Anterior cingulate cortex (tissue), 58 donors: ENCODE measurements around the gene FAM9B.
A peak's percentile ranks its signal among the peaks of the same experiment; 100 is the strongest.
"Not testable (repeated sequence)": the region's sequence is repeated elsewhere in the genome, so short reads cannot be mapped to it uniquely, and the experiment has no call there.

Experiments used
- DNase-seq, 58 donors: peaks; one replicate each; lab custom pipeline; 2025; lab: John Stamatoyannopoulos, UW

FAM9B gene

DNA sequence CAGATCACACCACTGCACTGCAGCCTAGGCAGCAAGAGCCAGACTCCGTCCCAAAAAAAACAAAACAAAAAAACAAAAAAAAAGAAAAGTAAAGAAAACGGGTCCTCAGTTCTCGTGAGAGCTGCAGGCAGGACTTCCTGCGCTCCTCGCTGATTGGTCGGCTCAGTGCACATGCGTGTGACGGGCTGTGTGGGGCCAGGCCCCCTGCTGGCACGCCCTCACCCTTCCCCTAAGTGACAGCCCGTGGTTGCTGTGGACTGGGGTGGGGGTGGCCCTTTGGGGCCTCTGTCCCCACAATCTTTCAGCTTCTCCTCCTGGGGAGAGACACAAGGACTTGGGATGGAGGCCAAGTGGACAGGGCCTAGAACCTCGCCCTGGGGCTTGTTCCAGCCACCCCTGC lies at the start of gene FAM9B:
FAM9B (minus strand) TSS at position 139 of the 400 bp plus-strand sequence. CDS start 1,141 bp downstream, outside the sequence.
- no peak for DNase-seq

DNA sequence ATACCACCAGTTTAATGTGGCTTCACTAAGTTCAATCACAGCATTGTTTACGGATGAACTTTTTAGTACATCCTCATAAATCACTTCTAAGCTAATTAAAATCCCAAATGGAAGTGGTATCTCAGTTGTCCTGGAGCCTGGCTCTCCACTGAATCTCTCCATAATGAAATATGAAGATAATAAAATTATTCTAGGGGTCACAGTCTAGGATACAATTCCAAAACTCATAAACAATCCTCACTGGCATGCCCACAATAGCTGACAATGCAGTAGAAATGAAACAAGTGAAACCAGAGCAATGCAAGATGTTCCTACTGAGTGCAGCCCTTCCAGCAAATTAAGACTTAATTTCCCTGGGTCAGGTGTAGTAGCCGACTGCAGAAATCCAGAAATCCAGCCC lies 47.3 kb upstream of the FAM9B start:
- DNase-seq, result no peak

DNA sequence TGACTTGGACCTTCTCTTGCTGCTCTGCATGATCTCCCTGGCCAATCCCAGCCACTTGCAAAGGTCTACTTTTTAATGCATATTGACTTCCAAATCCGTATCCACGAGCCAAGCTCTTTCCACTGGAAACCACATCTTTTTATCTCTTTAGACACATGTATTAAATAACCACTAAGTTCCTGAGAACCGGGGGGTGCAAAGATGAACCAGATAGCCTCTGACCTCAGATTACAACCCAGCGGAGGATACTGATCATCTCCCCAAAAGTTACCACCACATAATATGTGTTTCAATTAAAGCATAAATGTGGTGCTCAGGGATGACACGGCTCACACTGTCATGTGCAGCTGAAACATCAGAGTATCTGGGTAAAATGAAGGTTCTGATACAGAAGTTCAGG lies 40.4 kb upstream of the FAM9B start:
- no peak for DNase-seq

DNA sequence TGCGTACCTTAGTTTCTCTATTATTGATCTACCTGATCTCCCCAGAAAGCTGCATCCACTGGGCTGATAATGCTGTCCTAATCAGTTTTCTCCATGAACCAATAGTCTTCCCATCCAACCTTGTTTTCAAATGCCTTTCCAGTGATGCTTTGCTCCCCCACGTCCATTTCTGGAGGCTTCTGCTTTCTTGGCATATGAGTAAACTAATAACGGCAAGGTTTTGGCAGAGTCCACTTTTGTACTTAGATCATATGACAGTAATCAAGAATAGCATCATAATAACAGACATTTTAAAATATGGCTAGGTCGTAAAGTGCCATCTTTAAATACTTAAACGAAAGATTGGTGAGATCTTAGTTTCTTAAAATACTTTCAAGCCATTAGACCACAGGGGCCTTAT lies 38.4 kb upstream of the FAM9B start:
- DNase-seq, result no peak

DNA sequence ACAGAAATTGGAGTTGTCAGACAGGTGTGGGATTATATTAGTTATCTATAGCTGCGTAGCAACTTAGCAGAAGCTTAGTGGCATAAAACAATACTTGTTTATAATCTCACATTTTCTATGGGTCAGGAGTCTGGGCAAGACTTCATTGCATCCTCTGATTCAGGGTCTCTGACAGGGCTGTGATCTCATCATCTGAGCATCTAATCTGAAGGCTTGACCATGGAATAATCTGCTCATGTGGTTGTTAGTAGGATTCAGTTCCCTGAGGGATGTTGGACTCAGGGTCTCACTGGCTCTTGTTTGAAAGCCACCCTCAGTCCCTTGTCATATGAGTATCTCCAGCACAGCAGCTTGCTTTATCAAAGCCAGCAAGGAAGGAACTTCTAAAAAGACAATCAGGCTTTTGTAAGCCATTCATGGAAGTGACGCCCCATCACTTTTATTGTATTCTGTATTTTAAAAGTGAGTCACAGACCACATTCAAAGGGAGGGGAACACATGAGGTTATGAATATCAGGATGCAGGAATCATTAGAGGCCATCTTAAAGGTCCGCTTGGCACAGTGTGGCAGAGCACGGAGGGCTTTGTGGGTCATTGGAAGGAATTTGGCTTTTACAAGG lies 37.2 kb upstream of the FAM9B start:
- DNase-seq, result no peak

DNA sequence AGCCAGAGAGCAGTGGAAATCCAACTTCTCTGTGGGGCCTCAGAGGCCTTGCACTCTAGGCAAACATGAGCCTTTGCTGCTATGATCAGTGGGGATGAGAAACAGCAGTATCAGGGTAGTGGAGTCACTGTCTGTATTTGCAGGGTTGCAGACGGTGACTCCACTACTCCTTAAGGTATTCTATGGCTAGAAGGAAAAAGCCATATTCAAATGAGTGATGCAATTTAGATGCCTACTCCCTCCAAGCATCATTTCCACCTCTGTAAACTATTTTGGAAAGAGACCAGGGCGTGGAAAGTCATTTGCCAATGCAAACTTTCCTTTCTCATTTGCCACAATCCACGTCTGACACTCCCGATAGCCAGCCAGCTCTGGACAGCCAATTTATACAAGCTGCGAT lies 35.6 kb upstream of the FAM9B start:
- no peak for DNase-seq

DNA sequence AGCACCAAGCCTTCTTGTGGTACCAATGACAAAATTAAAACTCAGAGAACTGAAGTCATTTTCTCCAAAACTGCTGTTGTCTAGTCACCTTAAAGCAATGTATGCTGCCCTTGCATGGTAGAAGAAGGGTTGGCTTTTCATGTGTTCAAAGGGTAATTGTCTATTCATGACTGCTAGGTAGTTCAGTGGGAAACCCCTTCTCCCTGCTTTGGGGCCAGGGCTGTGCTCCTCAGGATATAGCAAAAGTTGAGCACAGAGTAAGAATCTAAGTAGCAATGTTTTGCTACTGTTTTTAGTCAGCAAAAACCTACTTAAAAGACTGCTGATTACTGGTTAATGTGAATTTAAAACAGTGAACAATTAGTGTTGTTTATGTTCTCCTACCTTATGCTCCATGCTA lies 30.8 kb upstream of the FAM9B start:
- DNase-seq, result no peak

DNA sequence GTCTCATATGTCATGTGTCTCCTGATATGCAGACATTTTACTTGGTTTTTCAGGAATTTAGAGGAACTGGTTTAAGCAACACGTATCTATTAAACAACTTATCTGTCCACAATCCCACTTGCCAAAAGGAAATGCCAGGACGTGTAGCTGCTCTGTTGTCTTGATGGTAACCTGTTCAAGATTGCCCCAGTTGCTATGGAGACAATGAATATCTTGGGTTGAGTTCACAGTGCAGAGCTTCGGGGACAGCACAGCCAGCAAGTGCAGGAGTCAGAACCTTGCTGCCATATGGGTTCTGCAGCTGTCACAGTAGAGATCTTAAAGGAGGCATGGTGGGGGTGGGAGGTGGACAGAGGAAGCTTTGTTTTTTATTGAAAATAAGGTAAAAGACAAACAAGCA lies 28.7 kb upstream of the FAM9B start:
- DNase-seq, result no peak

DNA sequence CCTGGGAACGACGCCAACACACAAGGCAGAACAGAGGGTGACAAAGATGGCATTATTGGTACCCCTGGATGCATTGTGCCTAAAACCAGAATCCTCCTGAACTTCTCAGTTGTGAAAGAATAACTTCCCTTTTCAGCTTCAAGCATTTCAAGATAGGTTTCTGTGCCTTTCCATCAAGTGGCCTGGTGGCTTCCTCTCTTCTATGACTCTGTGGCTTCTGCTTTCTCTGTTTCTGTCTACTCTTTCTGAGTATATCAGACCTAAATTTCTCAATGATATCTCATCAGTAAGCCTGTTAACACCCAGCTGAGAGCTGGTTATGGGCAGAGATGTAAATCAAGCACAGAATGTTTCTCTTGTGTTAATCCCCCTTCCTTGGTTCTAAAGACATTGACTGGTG lies 21.4 kb upstream of the FAM9B start:
- DNase-seq, result peak in 1 of 58 donors; percentile 2

DNA sequence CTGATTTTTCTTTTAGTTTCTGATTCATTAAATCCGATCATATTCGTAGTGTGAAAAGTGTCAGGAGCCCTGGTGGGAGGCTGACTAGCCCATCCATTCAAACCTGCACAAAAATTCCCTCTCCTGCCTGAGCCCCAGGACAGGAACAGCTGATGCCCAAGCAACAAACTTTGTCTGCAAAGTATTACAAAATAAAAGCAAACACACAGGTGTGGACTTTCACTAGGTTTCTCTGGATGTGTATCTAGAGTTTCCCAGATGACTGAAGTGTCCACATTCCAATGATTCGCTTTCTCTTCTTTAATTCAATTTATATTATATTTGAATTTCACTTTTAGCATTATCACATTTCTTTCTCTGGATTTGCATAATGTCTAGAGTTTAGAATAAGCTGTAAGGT lies 18.2 kb upstream of the FAM9B start:
- DNase-seq, result no peak

DNA sequence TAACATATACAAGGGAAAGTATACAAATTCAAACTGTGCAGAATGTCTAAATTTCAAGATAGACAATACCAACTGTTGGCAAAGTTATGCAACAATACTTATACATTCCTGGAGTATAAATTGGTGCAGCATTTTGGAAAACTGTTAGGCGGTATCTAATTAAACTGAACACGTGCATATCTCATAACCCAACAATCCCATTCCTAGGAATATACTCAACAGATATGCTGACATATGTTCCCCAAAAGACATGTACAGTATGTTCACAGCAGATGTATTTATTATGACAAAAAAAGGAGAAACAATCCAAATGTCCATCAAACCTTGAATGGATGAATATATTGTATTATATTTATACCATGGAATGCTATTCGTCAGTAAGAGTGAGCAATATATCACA lies 16.4 kb upstream of the FAM9B start:
- no peak for DNase-seq

DNA sequence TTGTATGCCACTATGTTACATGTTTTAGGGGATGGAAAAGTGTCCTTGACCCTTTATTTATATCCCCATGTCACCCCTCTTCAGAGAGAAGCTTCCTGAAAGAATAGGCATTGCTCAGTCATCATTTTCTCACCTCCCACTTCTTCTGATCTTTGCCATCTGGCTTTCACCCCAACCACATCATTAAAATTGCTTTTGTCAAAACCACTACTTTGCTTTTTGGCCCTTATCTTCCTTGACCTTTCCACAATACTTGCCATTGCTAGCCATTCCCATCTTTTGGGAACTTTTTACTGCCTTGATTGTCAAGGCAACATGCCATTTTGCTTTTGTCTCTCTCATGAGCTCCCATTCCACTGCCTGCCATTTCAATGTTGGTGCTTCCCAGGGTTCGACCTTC lies 14.9 kb upstream of the FAM9B start:
- no peak for DNase-seq

DNA sequence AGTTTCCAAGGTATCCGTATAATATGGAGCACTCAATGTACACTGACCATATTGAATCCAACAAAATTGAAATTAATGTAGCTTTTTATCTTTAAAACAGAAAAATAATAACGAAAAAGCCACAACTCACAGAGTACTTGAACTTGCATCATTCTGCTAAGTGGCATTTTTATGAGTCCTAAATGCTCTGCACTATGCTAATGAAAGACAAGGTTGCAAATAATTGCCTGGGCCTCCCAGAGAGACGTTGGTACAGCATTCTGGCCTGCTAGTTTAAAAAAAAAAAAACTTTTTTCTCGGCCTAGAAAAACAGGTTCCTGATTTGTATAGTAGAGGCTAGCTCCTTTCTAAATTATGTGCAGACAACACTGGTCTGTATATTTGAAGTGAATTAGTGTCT lies 4.3 kb upstream of the FAM9B start:
- no peak for DNase-seq

DNA sequence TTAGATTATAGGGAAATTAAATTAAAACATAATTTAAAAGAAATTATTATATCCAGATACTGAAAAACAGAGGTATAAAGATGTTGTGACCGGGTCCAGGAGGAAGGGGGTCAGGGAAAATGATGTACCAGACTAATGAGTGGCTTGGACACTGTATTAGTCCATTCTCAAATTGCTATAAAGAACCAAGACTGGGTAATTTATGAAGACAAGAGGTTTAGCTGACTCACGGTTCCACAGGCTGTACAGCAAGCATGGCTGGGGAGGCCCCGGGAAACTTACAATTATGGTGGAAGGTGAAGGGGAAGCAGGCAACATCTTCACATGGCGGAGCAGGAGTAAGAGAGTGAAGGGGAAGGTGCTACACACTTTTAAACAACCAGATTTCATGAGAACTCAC lies 3.4 kb upstream of the FAM9B start:
- DNase-seq, result no peak

DNA sequence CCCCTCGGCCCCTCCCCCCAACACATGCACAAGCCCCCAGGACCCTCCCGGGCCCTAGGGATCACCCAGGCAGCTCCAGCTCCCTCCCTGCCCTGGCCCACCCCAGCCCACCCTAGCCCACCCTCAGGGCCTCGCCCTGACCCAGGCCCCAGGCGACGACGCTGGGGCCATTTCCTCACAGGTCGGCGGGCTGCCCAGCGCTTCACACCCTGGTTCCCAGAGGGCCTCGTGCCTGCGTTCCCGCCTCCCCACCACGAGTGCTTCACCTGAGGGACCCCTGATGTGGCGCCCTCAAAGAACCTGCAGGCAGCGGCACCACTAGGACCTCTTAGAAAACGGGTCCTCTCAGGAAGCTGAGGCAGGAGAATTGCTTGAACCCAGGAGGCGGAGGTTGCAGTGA lies 341 bp downstream of the FAM9B start:
- DNase-seq, result no peak

DNA sequence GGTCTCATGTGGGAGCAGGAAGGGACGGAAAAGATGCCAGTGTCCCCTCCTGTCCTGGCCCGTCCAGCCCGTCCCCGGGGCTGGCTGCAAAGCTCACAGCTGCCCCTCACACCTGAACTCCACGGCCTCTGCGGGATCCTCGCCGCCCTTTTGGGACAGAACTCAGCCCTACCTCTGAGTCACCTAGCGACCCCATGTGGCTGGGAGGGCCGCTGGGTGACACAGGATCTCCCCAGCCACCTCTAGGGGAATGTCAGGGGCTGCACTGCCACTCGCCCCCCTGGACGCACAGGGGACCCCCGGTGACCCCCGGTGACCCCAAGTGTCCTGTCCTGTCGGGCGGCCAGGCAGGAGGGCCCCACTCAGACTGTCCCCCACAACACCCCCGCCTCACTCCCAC lies 748 bp downstream of the FAM9B start:
- DNase-seq, result no peak

DNA sequence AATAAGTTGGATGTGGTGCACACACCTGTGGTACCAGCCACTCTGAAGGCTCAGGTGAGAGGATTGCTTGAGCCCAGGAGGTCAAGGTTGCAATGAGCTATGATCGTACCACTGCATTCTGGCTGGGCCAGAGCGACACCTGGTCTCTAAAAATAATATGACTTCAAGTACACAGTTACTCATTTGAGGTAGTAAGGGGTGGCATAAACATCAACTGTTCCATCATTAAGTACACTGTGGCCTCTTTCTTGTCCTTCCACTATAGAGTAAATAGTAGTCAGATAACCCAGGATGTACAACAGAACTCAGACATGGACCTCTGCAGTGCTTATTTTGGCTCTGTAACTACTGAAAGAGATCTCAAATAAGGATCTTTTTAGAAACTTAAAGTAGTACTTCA lies 10.6 kb downstream of the FAM9B start:
- no peak for DNase-seq

DNA sequence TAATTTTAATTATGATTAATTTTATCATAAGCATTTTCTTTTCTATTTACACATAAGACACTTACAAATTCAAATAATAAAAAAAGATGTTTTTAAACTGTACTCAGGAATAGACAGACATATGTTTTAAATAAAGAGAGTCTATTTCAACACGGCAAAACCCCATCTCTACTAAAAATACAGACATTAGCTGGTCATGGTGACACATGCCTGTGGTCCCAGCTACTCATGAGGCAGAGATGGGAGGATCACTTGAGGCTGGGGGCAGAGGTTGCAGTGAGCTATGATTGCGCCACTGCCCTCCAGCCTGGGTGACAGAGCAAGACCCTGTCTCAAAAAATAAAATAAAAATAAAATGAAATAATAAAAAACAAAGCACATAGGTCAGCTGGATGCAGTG lies 14.8 kb downstream of the FAM9B start:
- no peak for DNase-seq

DNA sequence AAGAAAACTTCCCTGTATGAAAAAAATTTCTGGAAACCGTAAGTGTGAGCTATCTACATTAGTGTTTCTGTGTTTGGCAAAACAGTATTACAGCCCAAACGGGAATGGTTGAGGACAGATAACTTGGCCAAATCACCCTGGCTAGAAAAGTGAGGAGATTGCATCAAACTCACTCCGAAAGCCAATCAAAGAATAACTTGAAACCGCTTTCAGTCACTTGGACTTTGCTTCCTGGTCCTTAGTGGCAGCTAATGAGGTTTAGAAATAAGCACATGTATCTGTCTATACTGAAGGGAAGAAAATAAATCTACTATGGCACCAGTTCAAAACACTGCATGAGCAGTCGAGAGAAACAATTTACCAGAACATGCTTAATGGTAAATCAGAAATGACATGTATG lies 15.6 kb downstream of the FAM9B start:
- not testable (repeated sequence) for DNase-seq

DNA sequence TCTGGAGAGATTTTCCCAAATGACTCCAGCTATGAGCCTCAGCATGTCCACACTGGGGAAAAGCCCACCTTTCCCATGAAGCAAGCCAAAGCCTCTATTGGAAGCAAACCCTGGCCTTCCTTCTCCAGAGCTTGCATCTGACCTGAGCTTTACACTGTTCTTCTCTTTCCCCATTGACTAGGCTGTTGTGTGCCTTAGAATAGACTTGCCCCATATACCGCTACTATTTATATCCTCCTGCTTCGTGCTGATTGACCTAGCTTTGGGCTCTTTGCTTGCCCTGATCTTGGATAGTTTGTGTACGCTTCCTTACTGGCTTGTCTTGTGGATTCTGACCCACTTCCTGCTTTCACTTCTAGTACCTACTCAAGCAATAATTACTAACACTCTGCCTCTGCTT lies 30.9 kb downstream of the FAM9B start:
- no peak for DNase-seq

DNA sequence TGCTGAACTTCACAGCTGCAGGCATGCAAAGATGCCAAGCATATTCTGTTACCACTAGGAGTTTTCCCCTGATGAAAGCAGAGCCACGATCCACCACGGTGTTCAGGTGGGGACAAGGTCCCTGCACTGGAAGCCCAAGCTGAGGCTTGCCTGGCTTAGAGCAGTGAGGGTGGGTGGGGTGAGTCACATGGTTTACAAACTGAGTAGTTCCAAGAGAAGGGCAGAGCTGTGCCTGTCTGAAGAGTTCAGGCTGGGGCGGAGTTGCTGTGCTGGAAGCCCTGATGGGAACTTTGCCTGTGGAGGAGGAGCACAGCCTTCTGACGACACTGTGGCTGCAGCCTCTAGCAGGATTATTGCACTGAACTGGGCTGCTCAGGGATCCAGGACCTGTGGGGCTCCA lies 45.5 kb downstream of the FAM9B start:
- DNase-seq, result peak in 1 of 58 donors; percentile 0

DNA sequence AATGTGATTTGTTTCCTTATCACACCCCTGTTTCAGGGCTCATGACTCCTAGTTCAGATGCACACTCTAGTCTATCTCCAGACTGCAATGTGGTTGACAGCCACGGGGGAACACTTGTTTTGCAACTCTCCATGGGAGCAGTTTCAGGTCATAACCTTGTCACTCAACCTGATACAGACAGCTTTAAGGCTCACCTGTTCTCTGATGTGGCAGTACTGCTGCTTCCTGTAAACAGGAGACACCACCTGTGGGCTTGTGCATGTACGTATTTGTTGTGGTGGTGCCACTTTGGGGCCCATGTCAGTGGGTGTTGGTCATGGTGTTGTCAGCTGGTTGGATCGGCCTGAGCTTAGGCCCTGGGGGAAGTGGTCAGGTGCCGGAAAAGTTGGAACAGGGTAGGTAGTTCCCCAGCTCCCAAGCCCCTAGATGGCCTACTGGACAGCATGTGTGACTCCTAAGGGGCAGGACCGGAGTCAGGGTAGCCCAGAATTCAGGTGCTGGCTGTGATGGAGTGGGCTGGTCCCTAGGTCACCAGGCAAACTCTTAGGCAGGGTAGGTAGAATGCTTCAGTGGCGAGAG lies 46.2 kb downstream of the FAM9B start:
- no peak for DNase-seq

DNA sequence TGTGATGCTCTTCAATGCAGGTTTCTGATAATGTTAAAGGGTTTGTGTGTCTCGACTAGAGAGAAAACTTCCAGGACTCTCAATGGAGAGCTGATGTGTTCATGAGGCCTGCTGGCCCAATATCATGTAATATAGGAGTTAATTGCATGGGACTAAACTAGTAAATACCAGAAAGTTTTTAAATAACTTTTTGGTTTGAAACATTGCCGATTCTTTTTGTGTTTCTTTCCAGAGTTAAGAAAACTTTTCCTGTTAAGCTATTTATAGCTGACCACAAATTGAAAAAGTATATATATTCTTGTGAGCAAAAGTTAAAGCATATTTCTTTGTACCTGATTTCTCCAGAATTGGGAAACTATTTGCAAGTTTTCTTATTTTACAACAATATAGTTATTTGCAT lies 49.7 kb downstream of the FAM9B start:
- no peak for DNase-seq
